ENCODE data around the gene TYMS. TPM values are rescaled to one million over a fixed set of nuclear protein-coding genes. Genes with fewer than 3 reads are reported as not detected.
"Not testable (repeated sequence)": the region's sequence is repeated elsewhere in the genome, so short reads cannot be mapped to it uniquely, and the experiment has no call there.

Gene TYMS
- total RNA-seq, 1 donor from 2014 or later, result 2.0 TPM

GRCh38 chr18:678482-679182, 21.2 kb downstream of the TYMS start:
- DNase-seq, result no peak

GRCh38 chr18:679516-679915, 22.1 kb downstream of the TYMS start:
- no peak for DNase-seq

- peak; percentile 4 for DNase-seq
Measured at GRCh38 chr18:680392-680791, 22.9 kb downstream of the TYMS start.

- DNase-seq, result no peak
Measured at GRCh38 chr18:681985-682384, 24.5 kb downstream of the TYMS start.

- DNase-seq, result not testable (repeated sequence)
Measured at GRCh38 chr18:682416-682815, 25.0 kb downstream of the TYMS start.

- no peak for DNase-seq
Measured at GRCh38 chr18:682833-683232, 25.4 kb downstream of the TYMS start.

- no peak for DNase-seq
Measured at GRCh38 chr18:683531-683930, 26.1 kb downstream of the TYMS start.

- DNase-seq, result no peak
Measured at GRCh38 chr18:685438-685837, 28.0 kb downstream of the TYMS start.

- no peak for DNase-seq
Measured at GRCh38 chr18:686339-687111, 29.1 kb downstream of the TYMS start.

GRCh38 chr18:688323-688722, 30.9 kb downstream of the TYMS start:
- DNase-seq, result no peak

GRCh38 chr18:692824-693223, 35.4 kb downstream of the TYMS start:
- DNase-seq, result no peak

GRCh38 chr18:693466-694187, 36.2 kb downstream of the TYMS start:
- no peak for DNase-seq

- no peak for DNase-seq
Measured at GRCh38 chr18:697012-697411, 39.6 kb downstream of the TYMS start.

GRCh38 chr18:697800-698199, 40.3 kb downstream of the TYMS start:
- no peak for DNase-seq

- no peak for DNase-seq
Measured at GRCh38 chr18:703213-703967, 45.9 kb downstream of the TYMS start.

- DNase-seq, result no peak
Measured at GRCh38 chr18:706405-706804, 49.0 kb downstream of the TYMS start.

- DNase-seq, result no peak
Measured at GRCh38 chr18:708096-708495, 50.6 kb downstream of the TYMS start.

- DNase-seq, result no peak
Measured at GRCh38 chr18:709771-710170, 52.3 kb downstream of the TYMS start.

- DNase-seq, result no peak
Measured at GRCh38 chr18:710418-711300, 53.2 kb downstream of the TYMS start.

- no peak for DNase-seq
Measured at GRCh38 chr18:711310-711656, 53.8 kb downstream of the TYMS start.

GRCh38 chr18:711657-712400, 54.4 kb downstream of the TYMS start:
- DNase-seq, result peak; percentile 14

All from occipital lobe (tissue), 2 donors.